Measurements from ENCODE around the gene PLCXD1.

Gene PLCXD1

DNA sequence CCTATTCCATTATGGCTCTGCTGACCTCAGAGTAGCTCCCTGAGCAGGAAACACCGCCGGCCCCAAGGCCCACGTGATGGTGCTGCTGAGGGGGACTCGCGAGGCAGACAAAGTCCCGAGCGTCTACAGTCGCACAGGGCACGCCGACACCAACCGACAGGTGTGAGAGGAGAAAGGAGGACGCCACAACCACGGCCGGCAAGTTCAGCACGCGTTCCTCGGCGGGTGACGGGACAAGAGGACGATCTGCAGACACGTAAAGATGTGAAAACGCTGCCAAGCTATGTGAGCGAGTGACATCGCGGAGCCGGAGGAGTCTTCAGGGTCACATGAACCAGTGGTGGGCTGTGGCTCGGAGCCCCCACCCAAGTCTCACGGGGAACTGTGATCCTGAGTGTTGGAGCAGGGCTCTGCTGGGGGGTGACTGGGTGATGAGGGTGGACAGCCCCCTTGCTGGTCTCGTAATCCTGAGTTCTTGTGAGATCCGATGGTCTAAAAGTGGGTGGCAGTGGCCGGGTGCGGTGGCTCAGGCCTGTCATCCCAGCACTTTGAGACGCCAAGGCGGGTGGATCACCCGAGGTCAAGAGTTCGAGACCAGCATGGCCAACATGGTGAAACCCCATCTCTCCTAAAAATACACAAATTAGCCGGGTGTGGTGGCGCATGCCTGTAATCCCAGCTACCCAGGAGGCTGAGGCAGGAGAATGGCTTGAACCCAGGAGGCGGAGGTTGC lies 71.6 kb downstream of the PLCXD1 start:
- no peak for DNase-seq
